COLO668 (cell line): ENCODE results near the gene NAA35.

Experiments used
- DNase-seq: peaks from one replicate; lab custom pipeline; 2025; ENCODE audit not compliant: unreplicated experiment; lab: John Stamatoyannopoulos, UW

NAA35 gene

GRCh38 chr9:86061972-86062739, 121.2 kb downstream of the NAA35 start:
- no peak for DNase-seq

GRCh38 chr9:86062845-86063693, 122.1 kb downstream of the NAA35 start:
- DNase-seq: no peak

DNA sequence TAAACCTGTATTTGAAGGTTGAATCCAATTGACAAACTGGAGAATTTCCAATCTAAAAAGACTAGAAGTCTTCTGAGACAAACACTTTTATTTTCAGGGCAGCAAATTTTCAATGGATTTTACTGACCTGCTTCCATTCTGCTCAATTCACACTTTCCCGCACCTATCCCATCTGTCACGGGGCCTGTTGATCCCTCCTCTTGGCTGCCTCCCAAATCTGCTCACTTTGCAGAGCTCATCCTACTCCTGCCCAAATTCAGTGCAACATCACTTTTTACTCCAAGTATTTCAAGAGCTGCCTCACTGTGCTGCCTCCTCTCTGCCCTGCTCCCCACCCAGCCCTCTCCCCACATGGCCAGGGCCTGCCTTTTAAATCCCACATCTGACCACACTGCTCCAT, 123.3 kb downstream of the NAA35 start:
- no peak for DNase-seq

GRCh38 chr9:86069206-86069869, 128.4 kb downstream of the NAA35 start:
- DNase-seq: no peak
